ENCODE results near the gene ACOT8. TPM values are rescaled to one million over a fixed set of nuclear protein-coding genes. Genes with fewer than 3 reads are reported as not detected.
"Not testable (repeated sequence)": the region's sequence is repeated elsewhere in the genome, so short reads cannot be mapped to it uniquely, and the experiment has no call there.

ACOT8 gene
- total RNA-seq, 1 donor from 2014 or later: 27.3 TPM

GRCh38 chr20:45833883-45834796 lies 23.1 kb downstream of the ACOT8 start:
- Mint-ChIP-seq H3K9me3 (no peaks in the 10 kb centered on the region), H3K4me1 (peaks cover 10% of the 10 kb centered on the region), H3K27ac (no peak overlapping the region), H3K36me3 (ENCODE audit: low read depth) (no peaks in the 10 kb centered on the region), H3K4me3 (peak overlapping the region; percentile 86), H3K27me3 (no peaks in the 10 kb centered on the region)
- POLR2A ChIA-PET: interaction anchor here (1.2 kb wide), 1 partner anchor 101 kb away, joined by 4 read pairs; the partner anchor contains the start of gene PCIF1
- DNase-seq (peak; percentile 43), ATAC-seq (ENCODE audit: low read depth) (peak; percentile 70)
- intact Hi-C loops (cut with micrococcal nuclease): loop anchor here (5.0 kb wide), 1 partner anchor 58 kb away; the partner anchor contains the start of genes CTSA and NEURL2
- CTCF ChIA-PET: no interaction called here
- no peak for TF ChIP-seq CTCF (IDR thresholded peaks at IDR 0.05)

GRCh38 chr20:45833030-45833882 lies 23.9 kb downstream of the ACOT8 start, which contains the start of gene SNX21:
Gene SNX21, plus strand, starts transcription at chr20:45833799. Its CDS starts 121 bp downstream, at chr20:45833920.
- Mint-ChIP-seq H3K4me1 (peaks cover 10% of the 10 kb centered on the region), H3K27me3 (no peaks in the 10 kb centered on the region), H3K36me3 (ENCODE audit: low read depth) (no peaks in the 10 kb centered on the region), H3K4me3 (peak within 1 kb of the TSS; percentile 86), H3K9me3 (no peaks in the 10 kb centered on the region), H3K27ac (peak within 1 kb of the TSS; percentile 61)
- CTCF ChIA-PET: interaction anchor here (1.2 kb wide), 1 partner anchor 34 kb away, joined by 3 read pairs; no protein-coding TSS in a partner anchor
- ATAC-seq (ENCODE audit: low read depth) (peak; percentile 76), DNase-seq (peak; percentile 50)
- POLR2A ChIA-PET: interaction anchor here (0.6 to 1.2 kb wide), 3 partner anchors 16 to 101 kb away, joined by 3 to 5 read pairs (median 4); partner anchors contain the start of genes PCIF1 and ZSWIM1
- intact Hi-C loops (cut with micrococcal nuclease): loop anchor here (5.0 kb wide), 1 partner anchor 59 kb away; the partner anchor contains the start of genes CTSA and NEURL2
- no peak for TF ChIP-seq CTCF (IDR thresholded peaks at IDR 0.05)

GRCh38 chr20:45832619-45833018 lies 24.6 kb downstream of the ACOT8 start:
- intact Hi-C loops (cut with micrococcal nuclease): loop anchor here (5.0 kb wide), 1 partner anchor 60 kb away; the partner anchor contains the start of genes CTSA and NEURL2
- Mint-ChIP-seq H3K27me3 (no peaks in the 10 kb centered on the region), H3K4me3 (peak overlapping the region; percentile 86), H3K4me1 (peaks cover 10% of the 10 kb centered on the region), H3K9me3 (no peaks in the 10 kb centered on the region), H3K27ac (no peak overlapping the region), H3K36me3 (ENCODE audit: low read depth) (no peaks in the 10 kb centered on the region)
- no peak for TF ChIP-seq CTCF (IDR thresholded peaks at IDR 0.05)
- no peak for ATAC-seq (ENCODE audit: low read depth)
- no peak for DNase-seq
- ChIA-PET POLR2A (interaction anchor here (1.2 kb wide), 2 partner anchors 48 to 102 kb away, joined by 4 to 5 read pairs; partner anchors contain the start of genes PCIF1 and ZSWIM1), CTCF (interaction anchor here (1.2 kb wide), 1 partner anchor 33 kb away, joined by 3 read pairs; no protein-coding TSS in a partner anchor)

GRCh38 chr20:45829673-45830106 lies 27.5 kb downstream of the ACOT8 start:
- H3K36me3 Mint-ChIP-seq (ENCODE audit: low read depth); H3K9me3 Mint-ChIP-seq; H3K27me3 Mint-ChIP-seq; H3K4me3 Mint-ChIP-seq; DNase-seq; ATAC-seq (ENCODE audit: low read depth); H3K27ac Mint-ChIP-seq; CTCF ChIA-PET: not testable (repeated sequence)
- POLR2A ChIA-PET: interaction anchor here (0.7 kb wide), 1 partner anchor 141 kb away, joined by 4 read pairs; no protein-coding TSS in a partner anchor
- peaks cover 12% of the 10 kb centered on the region for H3K4me1 Mint-ChIP-seq
- intact Hi-C loops (cut with micrococcal nuclease): loop anchor here (5.0 kb wide), 1 partner anchor 63 kb away; the partner anchor contains the start of genes CTSA and NEURL2

- CTCF ChIA-PET: no interaction called here
- DNase-seq (no peak), ATAC-seq (ENCODE audit: low read depth) (no peak)
- intact Hi-C loops (cut with micrococcal nuclease): no loop called here
- peaks cover 6% of the 10 kb centered on the region for H3K27me3 Mint-ChIP-seq
- no peaks in the 10 kb centered on the region for H3K9me3 Mint-ChIP-seq
- no peak overlapping the region for H3K4me3 Mint-ChIP-seq
- H3K27ac Mint-ChIP-seq: no peak overlapping the region
- H3K36me3 Mint-ChIP-seq (ENCODE audit: low read depth): no peaks in the 10 kb centered on the region
- POLR2A ChIA-PET: interaction anchor here (1.1 kb wide), 1 partner anchor 28 kb away, joined by 3 read pairs; no protein-coding TSS in a partner anchor
- TF ChIP-seq CTCF (IDR thresholded peaks at IDR 0.05): no peak
- peaks cover 18% of the 10 kb centered on the region for H3K4me1 Mint-ChIP-seq
Measured at GRCh38 chr20:45828589-45828988, 28.6 kb downstream of the ACOT8 start.
